ENCODE data around the gene PNMA6A. TPM values are rescaled to one million over a fixed set of nuclear protein-coding genes. Genes with fewer than 3 reads are reported as not detected.

PNMA6A gene
- total and polyA plus RNA-seq, 9 of the 15 experiments (the other 6 are each of a cell fraction or from before 2014, with no cell fraction given) = 0.10 to 6.9 (median 1.3) TPM

- TF ChIP-seq THAP12 (CRISPR knock-in tag; IDR thresholded peaks at IDR 0.05) = no peak
- TF ChIP-seq SIX5 (IDR thresholded peaks at IDR 0.05; ENCODE audit: borderline replicate concordance in 1 of 2, insufficient read depth in 1 of 2, low read depth in 1 of 2, low read length in 2 of 2) = no peak
- TF ChIP-seq, protein P1, sequence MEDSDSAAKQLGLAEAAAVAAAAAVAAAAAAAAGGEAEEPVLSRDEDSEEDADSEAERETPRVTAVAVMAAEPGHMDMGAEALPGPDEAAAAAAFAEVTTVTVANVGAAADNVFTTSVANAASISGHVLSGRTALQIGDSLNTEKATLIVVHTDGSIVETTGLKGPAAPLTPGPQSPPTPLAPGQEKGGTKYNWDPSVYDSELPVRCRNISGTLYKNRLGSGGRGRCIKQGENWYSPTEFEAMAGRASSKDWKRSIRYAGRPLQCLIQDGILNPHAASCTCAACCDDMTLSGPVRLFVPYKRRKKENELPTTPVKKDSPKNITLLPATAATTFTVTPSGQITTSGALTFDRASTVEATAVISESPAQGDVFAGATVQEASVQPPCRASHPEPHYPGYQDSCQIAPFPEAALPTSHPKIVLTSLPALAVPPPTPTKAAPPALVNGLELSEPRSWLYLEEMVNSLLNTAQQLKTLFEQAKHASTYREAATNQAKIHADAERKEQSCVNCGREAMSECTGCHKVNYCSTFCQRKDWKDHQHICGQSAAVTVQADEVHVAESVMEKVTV (CRISPR knock-in tag; IDR thresholded peaks at IDR 0.05) = no peak
- no peak for TF ChIP-seq SNIP1 (IDR thresholded peaks at IDR 0.05; ENCODE audit: low read depth)
- TF ChIP-seq RBFOX2 (IDR thresholded peaks at IDR 0.05; ENCODE audit: low read depth, low read length) = 0 out of 2 replicates have a peak, but pooled peaks have one; percentile 26
- no peak for TF ChIP-seq SOX6 (IDR thresholded peaks at IDR 0.05)
- TF ChIP-seq TBL1XR1 (IDR thresholded peaks at IDR 0.05; ENCODE audit: low read length in 2 of 2) = no peak
- TF ChIP-seq FIP1L1 (IDR thresholded peaks at IDR 0.05; ENCODE audit: low read depth, low read length, poor library complexity, severe bottlenecking) = no peak
- no peak for TF ChIP-seq THRA (IDR thresholded peaks at IDR 0.05)
- no peak for TF ChIP-seq MYNN (IDR thresholded peaks at IDR 0.05)
- no peak for TF ChIP-seq MYNN (CRISPR knock-in tag; IDR thresholded peaks at IDR 0.05)
- no peak for TF ChIP-seq ZNF785 (CRISPR knock-in tag; IDR thresholded peaks at IDR 0.05)
- TF ChIP-seq TAF1 (IDR thresholded peaks at IDR 0.05; ENCODE audit: control insufficient read depth, extremely low read depth, insufficient read depth, low read length, severe bottlenecking) = no peak
These were observed 16.1 kb upstream of the PNMA6A start, which contains the start of gene PNMA3 (continued) for GRCh38 chrX:153055871-153056749.
